GM12878 (cell line): ENCODE data around the gene CA10. TPM values are rescaled to one million over a fixed set of nuclear protein-coding genes. Genes with fewer than 3 reads are reported as not detected.

Source experiments
- ATAC-seq: fragments of 200-7000 bp; cut with Tn5 transposase; 3 replicates; pipeline ENCODE4 v1.9.1; 2020; ENCODE audit warnings: mild to moderate bottlenecking, moderate library complexity
- BruUV-seq: library from RNA; stranded (reverse); fragments of 400-500 nt; replicated peaks from 2 replicates; lab custom pipeline; 2021; lab: Mats Ljungman, UMichigan
- CTCF ChIA-PET: fragments of 300-600 bp; sonication (Branson Sonifier 250); formaldehyde crosslinking; extraction: SDS; loops from one replicate; lab custom pipeline; 2021; ENCODE audit warnings: inconsistent platforms; lab: Yijun Ruan, JAX
- POLR2A ChIA-PET: fragments of 350-600 bp; formaldehyde crosslinking; extraction: SDS; loops from one replicate; lab custom pipeline; 2021; ENCODE audit warnings: inconsistent platforms; lab: Charles Lee
- RAD21 ChIA-PET: fragments of 300-600 bp; sonication (Branson Sonifier 250); formaldehyde crosslinking; loops from one replicate; lab custom pipeline; 2023; ENCODE audit warnings: antibody characterized with exemption; ENCODE audit not compliant: unreplicated experiment; lab: Charles Lee
- SMC1A ChIA-PET: fragments of 300-600 bp; sonication (Branson Sonifier 250); formaldehyde crosslinking; loops from one replicate; lab custom pipeline; 2023; ENCODE audit not compliant: unreplicated experiment, uncharacterized antibody; lab: Charles Lee
- DNase-seq: peaks from one replicate; pipeline ENCODE4 v3.0.0-alpha.2; 2011; ENCODE audit warnings: low read depth, low spot score
- FAIRE-seq: peaks from 3 replicates; lab custom pipeline; 2011; peaks lifted over from hg19 to GRCh38; lab: Jason Lieb, UNC
- H2AFZ ChIP-seq: 2 replicates; pipeline ENCODE4 v1.6.0; 2011; ENCODE audit warnings: low read depth, low read length, control low read depth; ENCODE audit not compliant: control insufficient read depth
- H3K27ac ChIP-seq: 2 replicates; pipeline ENCODE4 v1.5.1; 2011; ENCODE audit warnings: control low read depth; ENCODE audit not compliant: control insufficient read depth, insufficient read depth
- H3K27me3 ChIP-seq, 2 experiments: replicated peaks in 1 of 2; 2 replicates each; pipeline versions ENCODE4 v1.6.0 to v1.6.1; 2011; ENCODE audit warnings: low read length in 1 of 2; ENCODE audit not compliant: control insufficient read depth in 2 of 2, insufficient read depth in 2 of 2
- H3K36me3 ChIP-seq, 2 experiments: 2 replicates each; pipeline ENCODE4 v1.5.1; 2011; ENCODE audit warnings: low read length in 1 of 2; ENCODE audit not compliant: control insufficient read depth in 2 of 2, insufficient read depth in 2 of 2
- H3K4me1 ChIP-seq: 2 replicates; pipeline ENCODE4 v1.6.1; 2011; ENCODE audit warnings: mild to moderate bottlenecking, low read length, moderate library complexity, mixed read lengths; ENCODE audit not compliant: control insufficient read depth, insufficient read depth
- H3K4me2 ChIP-seq: 2 replicates; pipeline ENCODE4 v1.6.0; 2011; ENCODE audit warnings: control low read depth; ENCODE audit not compliant: control insufficient read depth, insufficient read depth
- H3K4me3 ChIP-seq: fragments of 200-600 bp; sonication (generic); 2 replicates; pipeline ENCODE4 v1.5.1; 2016
- H3K79me2 ChIP-seq: 2 replicates; pipeline ENCODE4 v1.6.0; 2011; ENCODE audit warnings: low read length; ENCODE audit not compliant: control insufficient read depth, insufficient read depth
- H3K9ac ChIP-seq: 2 replicates; pipeline ENCODE4 v1.8.0; 2011; ENCODE audit warnings: low read length, control low read depth, mixed read lengths; ENCODE audit not compliant: control insufficient read depth, insufficient read depth
- H3K9me3 ChIP-seq: replicated peaks from 3 replicates; pipeline ENCODE4 v1.5.1; 2011; ENCODE audit warnings: mild to moderate bottlenecking, low read length; ENCODE audit not compliant: control insufficient read depth, insufficient read depth
- H4K20me1 ChIP-seq: 2 replicates; pipeline ENCODE4 v1.6.0; 2011; ENCODE audit not compliant: control insufficient read depth, insufficient read depth
- BACH1 ChIP-seq: fragments of 450-650 bp; IDR thresholded peaks from 2 replicates; pipeline ENCODE4 v1.6.1; 2017; ENCODE audit warnings: mild to moderate bottlenecking, borderline replicate concordance
- CHD4 ChIP-seq: fragments of 200-600 bp; sonication (generic); IDR thresholded peaks from 2 replicates; pipeline ENCODE4 v1.6.1; 2016; ENCODE audit warnings: mild to moderate bottlenecking
- EGR1 ChIP-seq, 2 experiments: IDR thresholded peaks; 1 replicate in 1 of 2; 2 replicates in 1 of 2; pipeline ENCODE4 v1.6.1; 2011 to 2012; ENCODE audit warnings: low read depth in 2 of 2, low read length in 2 of 2, borderline replicate concordance in 1 of 2, mild to moderate bottlenecking in 1 of 2, moderate library complexity in 1 of 2
- EZH2 ChIP-seq: IDR thresholded peaks from 2 replicates; pipeline ENCODE4 v1.6.1; 2012; ENCODE audit warnings: low read depth, mild to moderate bottlenecking, control low read depth, inconsistent platforms, low read length, borderline replicate concordance; ENCODE audit not compliant: control insufficient read depth
- KAT2A ChIP-seq: conservative IDR thresholded peaks from 2 replicates; pipeline ENCODE4 v1.6.1; 2011; ENCODE audit warnings: low read depth, low read length; ENCODE audit not compliant: control insufficient read depth
- MXI1 ChIP-seq: fragments of 150-350 bp; IDR thresholded peaks from 2 replicates; pipeline ENCODE4 v1.6.1; 2011; ENCODE audit warnings: low read depth, mild to moderate bottlenecking, inconsistent platforms, low read length, improper control_type of control experiment
- NFYB ChIP-seq: IDR thresholded peaks from 2 replicates; pipeline ENCODE4 v1.6.1; 2011; ENCODE audit warnings: low read depth, mild to moderate bottlenecking, low read length, improper control_type of control experiment, moderate library complexity; ENCODE audit not compliant: insufficient read depth
- NR2C2 ChIP-seq: IDR thresholded peaks from 2 replicates; pipeline ENCODE4 v1.6.1; 2011; ENCODE audit warnings: borderline replicate concordance, low read depth; ENCODE audit not compliant: control insufficient read depth, insufficient read length
- SIN3A ChIP-seq: IDR thresholded peaks from 2 replicates; pipeline ENCODE4 v1.6.1; 2012; ENCODE audit warnings: low read depth, low read length, improper control_type of control experiment
- SUZ12 ChIP-seq: fragments of 200-600 bp; sonication (generic); IDR thresholded peaks from one replicate; pipeline ENCODE4 v1.6.1; 2018; ENCODE audit warnings: antibody characterized with exemption, mild to moderate bottlenecking; ENCODE audit not compliant: unreplicated experiment
- YY1 ChIP-seq: IDR thresholded peaks from 2 replicates; pipeline ENCODE4 v1.6.1; 2011; ENCODE audit warnings: low read depth, mild to moderate bottlenecking, low read length
- ZBED1 ChIP-seq: IDR thresholded peaks from 2 replicates; pipeline ENCODE4 v1.6.1; 2016; ENCODE audit warnings: borderline replicate concordance
- in situ Hi-C: fragments of 300-500 bp; cut with MboI; formaldehyde crosslinking; loops from 9 replicates; pipeline ENCODE4 v1.14.3; 2018; ENCODE audit warnings: mixed read lengths
- intact Hi-C: fragments of 100-400 bp; cut with micrococcal nuclease; formaldehyde crosslinking; loops from one replicate; pipeline ENCODE4 v1.14.2; 2022; ENCODE audit not compliant: unreplicated experiment
- polyA plus RNA-seq, 11 experiments: library from polyadenylated mRNA; depleted of rRNA in 4 of 11; unstranded in 6 of 11; stranded (reverse) in 5 of 11; fragments of >200 nt; fragmentation: Nextera tagmentation in 4 of 11; fragmentation: Illumina TruSeq in 1 of 11; extraction: Ambion mirVana in 4 of 11; extraction: Trizol in 1 of 11; gene quantifications; 1 replicate in 1 of 11; 2 replicates in 10 of 11; pipeline versions ENCODE4 v1.2.1 to v1.2.3, GENCODE V29; 2011 to 2016; ENCODE audit warnings: inconsistent platforms in 2 of 11, missing spikeins in 2 of 11, low read depth in 1 of 11
- total RNA-seq, 4 experiments: library from RNA; depleted of rRNA in 3 of 4; stranded (reverse); fragments of >200 nt in 3 of 4; fragmentation: Illumina TruSeq in 1 of 4; extraction: Trizol in 1 of 4; gene quantifications; 2 replicates each; pipeline versions ENCODE4 v1.2.1 to v1.2.3, GENCODE V29; 2013 to 2021
- TF ChIP-seq, protein P1 (sequence below): fragments of 450-650 bp; IDR thresholded peaks from 2 replicates; pipeline ENCODE4 v1.6.1; 2017; ENCODE audit warnings: mild to moderate bottlenecking
- TF ChIP-seq, protein P2 (sequence below): fragments of 450-650 bp; IDR thresholded peaks from 2 replicates; pipeline ENCODE4 v1.6.1; 2017; ENCODE audit warnings: mild to moderate bottlenecking, moderate library complexity
- TF ChIP-seq, protein P3 (sequence below): fragments of 450-650 bp; IDR thresholded peaks from 2 replicates; pipeline ENCODE4 v1.6.1; 2017; ENCODE audit warnings: mild to moderate bottlenecking, low read depth, inconsistent platforms; ENCODE audit not compliant: poor library complexity, severe bottlenecking

Gene CA10
- total and polyA plus RNA-seq, 10 of the 15 experiments (the other 5 are each of a cell fraction or from before 2014, with no cell fraction given) = not detected

DNA sequence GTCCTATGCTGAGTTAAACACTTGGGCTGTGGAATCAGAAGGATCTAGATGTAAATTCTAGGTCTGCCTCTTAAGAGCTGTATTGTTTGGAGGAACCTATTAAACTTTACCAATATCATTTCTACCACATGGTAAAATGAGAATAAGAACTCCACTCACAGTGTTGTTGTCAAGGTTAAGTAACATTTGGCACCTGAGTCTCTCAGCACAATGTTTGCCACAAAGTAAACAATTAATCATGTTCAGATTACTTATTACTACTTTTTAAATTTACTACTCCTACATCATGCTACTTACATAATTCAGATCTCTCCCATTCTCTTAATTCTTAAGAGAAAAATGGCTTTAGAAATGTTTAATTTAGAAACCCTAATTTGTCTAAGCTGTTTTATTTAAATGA is 305.9 kb downstream of the CA10 start:
- ChIA-PET CTCF (interaction anchor here (0.9 kb wide), 1 partner anchor 8 kb away, joined by 3 read pairs; no protein-coding TSS in a partner anchor), SMC1A (no interaction called here), POLR2A (no interaction called here), RAD21 (no interaction called here)
- no peaks in the 10 kb centered on the region for H3K79me2 ChIP-seq
- H2AFZ ChIP-seq = no peak overlapping the region
- DNase-seq = no peak
- H4K20me1 ChIP-seq = no peaks in the 10 kb centered on the region
- no peak overlapping the region for H3K4me3 ChIP-seq
- H3K9ac ChIP-seq = no peak overlapping the region
- no peak for FAIRE-seq
- ATAC-seq = no peak
- H3K27ac ChIP-seq = no peak overlapping the region
- intact Hi-C loops (no loop called here), in situ Hi-C loops (no loop called here)
- no peaks in the 10 kb centered on the region; a peak in 1 of 4 replicates for H3K27me3 ChIP-seq
- no TSS peak for BruUV-seq
- H3K4me1 ChIP-seq = no peaks in the 10 kb centered on the region
- no peaks in the 10 kb centered on the region for H3K36me3 ChIP-seq
- no peaks in the 10 kb centered on the region for H3K9me3 ChIP-seq
- H3K4me2 ChIP-seq = no peak overlapping the region
- TF ChIP-seq EGR1 (IDR thresholded peaks at IDR 0.05; ENCODE audit: borderline replicate concordance in 1 of 2, low read depth in 2 of 2, low read length in 2 of 2) (no peak), NFYB (no peak), SUZ12 (no peak), NR2C2 (no peak), EZH2 (no peak), MXI1 (no peak), CHD4 (no peak), ZBED1 (no peak), BACH1 (no peak), YY1 (no peak), SIN3A (no peak), KAT2A (no peak)
- TF ChIP-seq, protein P1, sequence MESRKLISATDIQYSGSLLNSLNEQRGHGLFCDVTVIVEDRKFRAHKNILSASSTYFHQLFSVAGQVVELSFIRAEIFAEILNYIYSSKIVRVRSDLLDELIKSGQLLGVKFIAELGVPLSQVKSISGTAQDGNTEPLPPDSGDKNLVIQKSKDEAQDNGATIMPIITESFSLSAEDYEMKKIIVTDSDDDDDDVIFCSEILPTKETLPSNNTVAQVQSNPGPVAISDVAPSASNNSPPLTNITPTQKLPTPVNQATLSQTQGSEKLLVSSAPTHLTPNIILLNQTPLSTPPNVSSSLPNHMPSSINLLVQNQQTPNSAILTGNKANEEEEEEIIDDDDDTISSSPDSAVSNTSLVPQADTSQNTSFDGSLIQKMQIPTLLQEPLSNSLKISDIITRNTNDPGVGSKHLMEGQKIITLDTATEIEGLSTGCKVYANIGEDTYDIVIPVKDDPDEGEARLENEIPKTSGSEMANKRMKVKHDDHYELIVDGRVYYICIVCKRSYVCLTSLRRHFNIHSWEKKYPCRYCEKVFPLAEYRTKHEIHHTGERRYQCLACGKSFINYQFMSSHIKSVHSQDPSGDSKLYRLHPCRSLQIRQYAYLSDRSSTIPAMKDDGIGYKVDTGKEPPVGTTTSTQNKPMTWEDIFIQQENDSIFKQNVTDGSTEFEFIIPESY = no peak
- TF ChIP-seq, protein P2, sequence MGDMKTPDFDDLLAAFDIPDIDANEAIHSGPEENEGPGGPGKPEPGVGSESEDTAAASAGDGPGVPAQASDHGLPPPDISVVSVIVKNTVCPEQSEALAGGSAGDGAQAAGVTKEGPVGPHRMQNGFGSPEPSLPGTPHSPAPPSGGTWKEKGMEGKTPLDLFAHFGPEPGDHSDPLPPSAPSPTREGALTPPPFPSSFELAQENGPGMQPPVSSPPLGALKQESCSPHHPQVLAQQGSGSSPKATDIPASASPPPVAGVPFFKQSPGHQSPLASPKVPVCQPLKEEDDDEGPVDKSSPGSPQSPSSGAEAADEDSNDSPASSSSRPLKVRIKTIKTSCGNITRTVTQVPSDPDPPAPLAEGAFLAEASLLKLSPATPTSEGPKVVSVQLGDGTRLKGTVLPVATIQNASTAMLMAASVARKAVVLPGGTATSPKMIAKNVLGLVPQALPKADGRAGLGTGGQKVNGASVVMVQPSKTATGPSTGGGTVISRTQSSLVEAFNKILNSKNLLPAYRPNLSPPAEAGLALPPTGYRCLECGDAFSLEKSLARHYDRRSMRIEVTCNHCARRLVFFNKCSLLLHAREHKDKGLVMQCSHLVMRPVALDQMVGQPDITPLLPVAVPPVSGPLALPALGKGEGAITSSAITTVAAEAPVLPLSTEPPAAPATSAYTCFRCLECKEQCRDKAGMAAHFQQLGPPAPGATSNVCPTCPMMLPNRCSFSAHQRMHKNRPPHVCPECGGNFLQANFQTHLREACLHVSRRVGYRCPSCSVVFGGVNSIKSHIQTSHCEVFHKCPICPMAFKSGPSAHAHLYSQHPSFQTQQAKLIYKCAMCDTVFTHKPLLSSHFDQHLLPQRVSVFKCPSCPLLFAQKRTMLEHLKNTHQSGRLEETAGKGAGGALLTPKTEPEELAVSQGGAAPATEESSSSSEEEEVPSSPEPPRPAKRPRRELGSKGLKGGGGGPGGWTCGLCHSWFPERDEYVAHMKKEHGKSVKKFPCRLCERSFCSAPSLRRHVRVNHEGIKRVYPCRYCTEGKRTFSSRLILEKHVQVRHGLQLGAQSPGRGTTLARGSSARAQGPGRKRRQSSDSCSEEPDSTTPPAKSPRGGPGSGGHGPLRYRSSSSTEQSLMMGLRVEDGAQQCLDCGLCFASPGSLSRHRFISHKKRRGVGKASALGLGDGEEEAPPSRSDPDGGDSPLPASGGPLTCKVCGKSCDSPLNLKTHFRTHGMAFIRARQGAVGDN = no peak
- TF ChIP-seq, protein P3, sequence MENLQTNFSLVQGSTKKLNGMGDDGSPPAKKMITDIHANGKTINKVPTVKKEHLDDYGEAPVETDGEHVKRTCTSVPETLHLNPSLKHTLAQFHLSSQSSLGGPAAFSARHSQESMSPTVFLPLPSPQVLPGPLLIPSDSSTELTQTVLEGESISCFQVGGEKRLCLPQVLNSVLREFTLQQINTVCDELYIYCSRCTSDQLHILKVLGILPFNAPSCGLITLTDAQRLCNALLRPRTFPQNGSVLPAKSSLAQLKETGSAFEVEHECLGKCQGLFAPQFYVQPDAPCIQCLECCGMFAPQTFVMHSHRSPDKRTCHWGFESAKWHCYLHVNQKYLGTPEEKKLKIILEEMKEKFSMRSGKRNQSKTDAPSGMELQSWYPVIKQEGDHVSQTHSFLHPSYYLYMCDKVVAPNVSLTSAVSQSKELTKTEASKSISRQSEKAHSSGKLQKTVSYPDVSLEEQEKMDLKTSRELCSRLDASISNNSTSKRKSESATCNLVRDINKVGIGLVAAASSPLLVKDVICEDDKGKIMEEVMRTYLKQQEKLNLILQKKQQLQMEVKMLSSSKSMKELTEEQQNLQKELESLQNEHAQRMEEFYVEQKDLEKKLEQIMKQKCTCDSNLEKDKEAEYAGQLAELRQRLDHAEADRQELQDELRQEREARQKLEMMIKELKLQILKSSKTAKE = no peak
